K562 (cell line): ENCODE data around the gene SLC22A23. TPM values are rescaled to one million over a fixed set of nuclear protein-coding genes. Genes with fewer than 3 reads are reported as not detected.

Experiments
- ATF7 ChIP-seq: fragments of 450-650 bp; IDR thresholded peaks from 2 replicates; pipeline ENCODE4 v1.7.1; 2014; ENCODE audit warnings: mild to moderate bottlenecking, moderate library complexity
- BCL6 ChIP-seq: fragments of 250-450 bp; sonication (Bioruptor Pico); IDR thresholded peaks from 2 replicates; pipeline ENCODE4 v1.4.0; 2020
- BRF1 ChIP-seq: IDR thresholded peaks from 3 replicates; pipeline ENCODE4 v1.6.1; 2011; ENCODE audit warnings: borderline replicate concordance, mild to moderate bottlenecking; ENCODE audit not compliant: insufficient read length; ENCODE audit errors: extremely low read depth
- CBFB ChIP-seq: sonication (generic); formaldehyde crosslinking; IDR thresholded peaks from 2 replicates; pipeline ENCODE4 v1.4.0; 2020; ENCODE audit warnings: mild to moderate bottlenecking, missing genetic modification reagents
- CCNT2 ChIP-seq: IDR thresholded peaks from 2 replicates; pipeline ENCODE4 v1.6.1; 2011; ENCODE audit warnings: borderline replicate concordance, low read depth, mild to moderate bottlenecking, moderate library complexity, mixed read lengths, low read length; ENCODE audit not compliant: insufficient read length; ENCODE audit errors: extremely low read depth
- CEBPZ ChIP-seq: fragments of 150-350 bp; IDR thresholded peaks from 2 replicates; pipeline ENCODE4 v1.6.1; 2014; ENCODE audit warnings: low read depth, mild to moderate bottlenecking, low read length, borderline replicate concordance
- ETS2 ChIP-seq: IDR thresholded peaks from 2 replicates; pipeline ENCODE4 v1.6.1; 2016; ENCODE audit warnings: borderline replicate concordance, missing genetic modification characterization, mild to moderate bottlenecking, moderate library complexity, missing compliant biosample characterization; ENCODE audit not compliant: poor library complexity, severe bottlenecking
- FOXJ3 ChIP-seq: sonication (generic); formaldehyde crosslinking; IDR thresholded peaks from 2 replicates; pipeline ENCODE4 v1.4.0; 2020; ENCODE audit warnings: mild to moderate bottlenecking, missing genetic modification reagents
- GTF2F1 ChIP-seq: IDR thresholded peaks from 2 replicates; pipeline ENCODE4 v1.6.1; 2011; ENCODE audit warnings: low read depth, low read length, improper control_type of control experiment
- HDAC2 ChIP-seq: fragments of 450-650 bp; IDR thresholded peaks from 2 replicates; pipeline ENCODE4 v1.6.1; 2016; ENCODE audit warnings: mild to moderate bottlenecking
- LCOR ChIP-seq: sonication (generic); formaldehyde crosslinking; IDR thresholded peaks from 2 replicates; pipeline ENCODE4 v1.8.0; 2022; ENCODE audit warnings: mild to moderate bottlenecking, missing genetic modification reagents
- MCM3 ChIP-seq: fragments of 450-650 bp; IDR thresholded peaks from 2 replicates; pipeline ENCODE4 v1.6.1; 2016
- POLR2A ChIP-seq: fragments of 450-650 bp; conservative IDR thresholded peaks from 2 replicates; pipeline ENCODE4 v1.6.1; 2016
- PYGO2 ChIP-seq: fragments of 450-650 bp; IDR thresholded peaks from 2 replicates; pipeline ENCODE4 v1.6.1; 2016; ENCODE audit warnings: mild to moderate bottlenecking, missing genetic modification characterization, moderate library complexity, missing compliant biosample characterization
- ZNF174 ChIP-seq: fragments of 250-450 bp; sonication (Bioruptor Pico); IDR thresholded peaks from 2 replicates; pipeline ENCODE4 v1.4.0; 2020; ENCODE audit warnings: mild to moderate bottlenecking
- ZNF253 ChIP-seq: fragments of 250-450 bp; sonication (Bioruptor Pico); conservative IDR thresholded peaks from 2 replicates; pipeline ENCODE4 v1.6.1; 2021; ENCODE audit warnings: mild to moderate bottlenecking
- ZNF592 ChIP-seq: fragments of 450-650 bp; IDR thresholded peaks from 2 replicates; pipeline ENCODE4 v1.6.1; 2017; ENCODE audit warnings: antibody characterized with exemption, mild to moderate bottlenecking
- ZNF766 ChIP-seq: fragments of 200-800 bp; sonication (Bioruptor generic); conservative IDR thresholded peaks from 2 replicates; pipeline ENCODE4 v1.6.1; 2016; ENCODE audit warnings: missing genetic modification characterization, missing compliant biosample characterization
- polyA plus RNA-seq, 8 experiments: library from polyadenylated mRNA; depleted of rRNA in 4 of 8; stranded (reverse) in 5 of 8; unstranded in 3 of 8; fragments of >200 nt; fragmentation: Nextera tagmentation in 2 of 8; fragmentation: Illumina TruSeq in 1 of 8; extraction: Ambion mirVana in 2 of 8; extraction: Trizol in 1 of 8; gene quantifications; 2 replicates each; pipeline versions ENCODE4 v1.2.1 to v1.2.3, GENCODE V29; 2011 to 2014; ENCODE audit warnings: inconsistent platforms in 1 of 8, missing spikeins in 1 of 8
- total RNA-seq, 7 experiments: library from RNA; depleted of rRNA in 6 of 7; stranded (reverse); fragments of >200 nt in 6 of 7; fragmentation: Illumina TruSeq in 2 of 7; extraction: Trizol in 2 of 7; gene quantifications; 2 replicates each; pipeline versions ENCODE4 v1.2.1 to v1.2.3, GENCODE V29; 2011 to 2021; ENCODE audit warnings: low replicate concordance in 1 of 7
- TF ChIP-seq, protein P1 (sequence below): fragments of 450-650 bp; IDR thresholded peaks from 2 replicates; pipeline ENCODE4 v1.6.1; 2016
- TF ChIP-seq, protein P2 (sequence below): fragments of 250-450 bp; sonication (Bioruptor Pico); IDR thresholded peaks from 2 replicates; pipeline ENCODE4 v1.5.0; 2021

SLC22A23 gene
- total and polyA plus RNA-seq, 9 of the 15 experiments (the other 6 are each of a cell fraction or from before 2014, with no cell fraction given), result 0.30 to 8.7 (median 2.5) TPM

DNA sequence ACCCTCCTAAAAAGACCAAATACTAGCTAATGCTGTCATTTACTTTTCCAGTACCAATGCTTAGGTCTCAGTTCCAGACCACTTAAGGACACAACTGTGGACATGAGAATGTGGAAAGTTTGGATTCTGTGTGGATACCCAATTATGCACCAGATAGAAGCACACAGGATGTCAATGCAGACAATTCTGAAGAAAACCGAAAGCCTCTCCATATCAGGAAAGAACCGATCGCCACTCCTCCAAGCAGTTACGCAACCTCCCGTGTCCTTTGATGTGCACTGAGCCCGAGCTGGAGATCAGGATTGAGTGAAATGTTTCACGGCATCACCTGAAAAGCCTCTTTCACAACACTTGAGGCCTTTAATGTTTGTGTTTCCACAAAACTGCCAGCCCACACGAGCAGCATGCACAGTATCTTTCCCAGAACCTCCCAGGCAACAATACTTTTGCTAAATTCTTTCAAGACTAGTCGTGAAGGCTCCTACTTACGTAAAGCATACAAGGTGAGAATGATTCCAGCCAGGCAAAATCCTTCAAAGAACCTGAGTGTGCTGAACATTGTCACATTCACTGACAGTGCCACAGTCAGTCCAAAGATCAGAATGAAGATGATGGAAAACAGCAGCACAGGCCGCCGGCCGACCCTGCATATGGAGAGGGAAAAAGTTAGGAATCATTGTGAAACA, 47.0 kb downstream of the SLC22A23 start (continued):
- TF ChIP-seq CEBPZ (no peak), LCOR (CRISPR knock-in tag) (no peak), FOXJ3 (no peak), POLR2A (no peak), ZNF174 (CRISPR knock-in tag) (no peak), CBFB (no peak), BRF1 (no peak), ZNF253 (no peak), ATF7 (peak; percentile 65), BCL6 (CRISPR knock-in tag) (no peak), HDAC2 (0 out of 2 replicates have a peak, but pooled peaks have one; percentile 68), PYGO2 (tag) (0 out of 2 replicates have a peak, but pooled peaks have one; percentile 9), ZNF766 (0 out of 2 replicates have a peak, but pooled peaks have one; percentile 21), GTF2F1 (no peak), ETS2 (no peak), CCNT2 (no peak), ZNF592 (no peak; the same call in 1 of the 2 replicates), MCM3 (no peak)
- TF ChIP-seq, protein P1, sequence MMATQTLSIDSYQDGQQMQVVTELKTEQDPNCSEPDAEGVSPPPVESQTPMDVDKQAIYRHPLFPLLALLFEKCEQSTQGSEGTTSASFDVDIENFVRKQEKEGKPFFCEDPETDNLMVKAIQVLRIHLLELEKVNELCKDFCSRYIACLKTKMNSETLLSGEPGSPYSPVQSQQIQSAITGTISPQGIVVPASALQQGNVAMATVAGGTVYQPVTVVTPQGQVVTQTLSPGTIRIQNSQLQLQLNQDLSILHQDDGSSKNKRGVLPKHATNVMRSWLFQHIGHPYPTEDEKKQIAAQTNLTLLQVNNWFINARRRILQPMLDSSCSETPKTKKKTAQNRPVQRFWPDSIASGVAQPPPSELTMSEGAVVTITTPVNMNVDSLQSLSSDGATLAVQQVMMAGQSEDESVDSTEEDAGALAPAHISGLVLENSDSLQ, result peak; percentile 36; the same call in 1 of the 2 replicates
- TF ChIP-seq, protein P2, sequence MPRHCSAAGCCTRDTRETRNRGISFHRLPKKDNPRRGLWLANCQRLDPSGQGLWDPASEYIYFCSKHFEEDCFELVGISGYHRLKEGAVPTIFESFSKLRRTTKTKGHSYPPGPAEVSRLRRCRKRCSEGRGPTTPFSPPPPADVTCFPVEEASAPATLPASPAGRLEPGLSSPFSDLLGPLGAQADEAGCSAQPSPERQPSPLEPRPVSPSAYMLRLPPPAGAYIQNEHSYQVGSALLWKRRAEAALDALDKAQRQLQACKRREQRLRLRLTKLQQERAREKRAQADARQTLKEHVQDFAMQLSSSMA (CRISPR knock-in tag), result no peak
